IMR-90 (cell line): ENCODE data around the gene D2HGDH. TPM values are rescaled to one million over a fixed set of nuclear protein-coding genes. Genes with fewer than 3 reads are reported as not detected.
"Not testable (repeated sequence)": the region's sequence is repeated elsewhere in the genome, so short reads cannot be mapped to it uniquely, and the experiment has no call there.

ENCODE experiments used
- ATAC-seq: fragments of 200-7000 bp; cut with Tn5 transposase; 2 replicates; pipeline ENCODE4 v1.9.1; 2020; ENCODE audit warnings: low read depth, mild to moderate bottlenecking, moderate library complexity
- BruUV-seq: library from RNA; stranded (reverse); fragments of 400-500 nt; replicated peaks from 2 replicates; lab custom pipeline; 2021; lab: Mats Ljungman, UMichigan
- CTCF ChIA-PET: fragments of 300-600 bp; formaldehyde crosslinking; extraction: SDS; loops from one replicate; lab custom pipeline; 2021; ENCODE audit warnings: antibody characterized with exemption; lab: Yijun Ruan, JAX
- POLR2A ChIA-PET: fragments of 300-600 bp; sonication (Branson Sonifier 250); formaldehyde crosslinking; loops from one replicate; lab custom pipeline; 2022; ENCODE audit warnings: antibody characterized with exemption; ENCODE audit not compliant: unreplicated experiment; lab: Charles Lee
- DNase-seq: peaks from one replicate; pipeline ENCODE4 v3.0.0; 2013
- H2AFZ ChIP-seq: replicated peaks from 2 replicates; pipeline ENCODE3; 2013; ENCODE audit warnings: low read length, mild to moderate bottlenecking; ENCODE audit not compliant: poor library complexity
- H2AK5ac ChIP-seq: 2 replicates; pipeline ENCODE4 v1.6.1; 2013; ENCODE audit warnings: low read depth, low read length, inconsistent platforms
- H2AK9ac ChIP-seq: replicated peaks from 2 replicates; pipeline ENCODE3; 2013; ENCODE audit warnings: mild to moderate bottlenecking, low read depth, low read length, moderate library complexity; ENCODE audit not compliant: poor library complexity
- H2BK120ac ChIP-seq: 2 replicates; pipeline ENCODE4 v1.6.1; 2013; ENCODE audit warnings: low read depth, low read length, inconsistent platforms
- H2BK15ac ChIP-seq: 3 replicates; pipeline ENCODE4 v1.6.1; 2013; ENCODE audit warnings: low read depth, low read length, inconsistent platforms
- H2BK20ac ChIP-seq: 2 replicates; pipeline ENCODE4 v1.6.1; 2013; ENCODE audit warnings: low read depth, mild to moderate bottlenecking, inconsistent platforms, low read length, moderate library complexity
- H2BK5ac ChIP-seq: 2 replicates; pipeline ENCODE4 v1.6.1; 2013; ENCODE audit warnings: mild to moderate bottlenecking, low read depth, low read length, inconsistent platforms; ENCODE audit not compliant: poor library complexity, severe bottlenecking
- H3K14ac ChIP-seq: replicated peaks from 2 replicates; pipeline ENCODE4 v1.6.1; 2013; ENCODE audit warnings: low read depth, low read length, inconsistent platforms
- H3K18ac ChIP-seq: 2 replicates; pipeline ENCODE4 v1.6.1; 2013; ENCODE audit warnings: low read depth, low read length, control low read depth
- H3K23ac ChIP-seq: 2 replicates; pipeline ENCODE4 v1.6.1; 2013; ENCODE audit warnings: low read depth, low read length, inconsistent platforms
- H3K27ac ChIP-seq: 2 replicates; pipeline ENCODE4 v1.5.1; 2013; ENCODE audit warnings: mild to moderate bottlenecking, control low read depth, low read length; ENCODE audit not compliant: insufficient read depth
- H3K27me3 ChIP-seq: 2 replicates; pipeline ENCODE4 v1.6.1; 2013; ENCODE audit warnings: low read length; ENCODE audit not compliant: control insufficient read depth, insufficient read depth
- H3K36me3 ChIP-seq: 2 replicates; pipeline ENCODE4 v1.6.1; 2013; ENCODE audit warnings: low read length, mixed read lengths; ENCODE audit not compliant: control insufficient read depth, insufficient read depth
- H3K4ac ChIP-seq: 2 replicates; pipeline ENCODE4 v1.6.1; 2013; ENCODE audit warnings: low read depth, low read length, inconsistent platforms
- H3K4me1 ChIP-seq: 2 replicates; pipeline ENCODE4 v1.6.1; 2013; ENCODE audit warnings: low read length, mixed read lengths; ENCODE audit not compliant: control insufficient read depth, insufficient read depth
- H3K4me2 ChIP-seq: 2 replicates; pipeline ENCODE4 v1.6.1; 2013; ENCODE audit warnings: low read depth, mild to moderate bottlenecking, control low read depth, low read length, moderate library complexity
- H3K4me3 ChIP-seq: 2 replicates; pipeline ENCODE4 v1.5.1; 2013; ENCODE audit warnings: low read depth, mild to moderate bottlenecking, control low read depth, low read length, moderate library complexity; ENCODE audit not compliant: insufficient read depth
- H3K56ac ChIP-seq: 2 replicates; pipeline ENCODE4 v1.6.1; 2013; ENCODE audit warnings: low read length, inconsistent platforms; ENCODE audit not compliant: insufficient read depth; ENCODE audit errors: extremely low read depth
- H3K79me1 ChIP-seq, 2 experiments: 2 replicates each; pipeline ENCODE4 v1.6.1; 2013; ENCODE audit warnings: low read length in 2 of 2, inconsistent platforms in 1 of 2, low read depth in 1 of 2
- H3K9ac ChIP-seq: 2 replicates; pipeline ENCODE4 v1.6.1; 2013; ENCODE audit warnings: low read depth, low read length, control low read depth
- H3K9me1 ChIP-seq: 2 replicates; pipeline ENCODE4 v1.6.1; 2013; ENCODE audit warnings: low read length, inconsistent platforms; ENCODE audit not compliant: insufficient read depth
- H3K9me3 ChIP-seq: 2 replicates; pipeline ENCODE4 v1.6.1; 2013; ENCODE audit warnings: low read length; ENCODE audit not compliant: control insufficient read depth, insufficient read depth
- H4K20me1 ChIP-seq: 2 replicates; pipeline ENCODE4 v1.6.1; 2013; ENCODE audit warnings: low read length, inconsistent platforms; ENCODE audit not compliant: insufficient read depth
- H4K5ac ChIP-seq: 2 replicates; pipeline ENCODE4 v1.6.1; 2013; ENCODE audit warnings: mild to moderate bottlenecking, low read depth, low read length, control low read depth
- H4K8ac ChIP-seq, 2 experiments: 2 replicates each; pipeline ENCODE4 v1.6.1; 2013; ENCODE audit warnings: low read depth in 2 of 2, low read length in 2 of 2, control low read depth in 1 of 2, inconsistent platforms in 1 of 2
- H4K91ac ChIP-seq: 2 replicates; pipeline ENCODE4 v1.6.1; 2013; ENCODE audit warnings: low read depth, low read length, inconsistent platforms; ENCODE audit not compliant: insufficient read depth
- WGBS, 2 experiments: methylation state at CpG; one replicate each; pipeline versions ENCODE4 v1.1.5 to v1.1.7; 2013; ENCODE audit warnings: missing lambda C conversion rate in 2 of 2; ENCODE audit not compliant: insufficient read length in 1 of 2; ENCODE audit errors: extremely low coverage in 2 of 2; 5-methylcytosine and 5-hydroxymethylcytosine counted together
- dilution Hi-C: fragments of 300-500 bp; cut with HindIII; formaldehyde crosslinking; loops from one replicate; pipeline ENCODE4 v1.14.3; 2018; ENCODE audit warnings: low sequenced_read_pairs; ENCODE audit not compliant: unreplicated experiment
- in situ Hi-C: fragments of 300-500 bp; cut with MboI; formaldehyde crosslinking; loops from 3 replicates; pipeline ENCODE4 v1.14.3; 2019; ENCODE audit warnings: low sequenced_read_pairs, inconsistent platforms, mixed read lengths
- intact Hi-C: fragments of 100-400 bp; cut with micrococcal nuclease; formaldehyde crosslinking; loops from 2 replicates; pipeline ENCODE4 v1.10.0; 2022
- polyA plus RNA-seq, 3 experiments: library from polyadenylated mRNA; depleted of rRNA; stranded (reverse); fragments of >200 nt; gene quantifications; 2 replicates each; pipeline ENCODE4 v1.2.3, GENCODE V29; 2012; ENCODE audit warnings: low replicate concordance in 1 of 3
- total RNA-seq: library from RNA; depleted of rRNA; stranded (reverse); fragments of >200 nt; gene quantifications from 2 replicates; pipeline ENCODE4 v1.2.3, GENCODE V29; 2012

The D2HGDH gene
- total and polyA plus RNA-seq, 2 of the 4 experiments (the other 2 are of a cell fraction): 6.3 to 22.1 TPM

GRCh38 chr2:241782053-241782452 is 47.6 kb downstream of the D2HGDH start:
- H3K36me3 ChIP-seq, H3K4me2 ChIP-seq, H3K27ac ChIP-seq, BruUV-seq, H2AK9ac ChIP-seq, ATAC-seq, H4K20me1 ChIP-seq, H3K4me3 ChIP-seq, intact Hi-C loops, in situ Hi-C loops, H2BK20ac ChIP-seq, DNase-seq, H4K8ac ChIP-seq, H3K4ac ChIP-seq, dilution Hi-C loops, H2BK15ac ChIP-seq, H4K91ac ChIP-seq, H3K9me1 ChIP-seq, H3K9me3 ChIP-seq, H3K23ac ChIP-seq, POLR2A ChIA-PET, H2BK120ac ChIP-seq, H3K18ac ChIP-seq, H3K27me3 ChIP-seq, H2AFZ ChIP-seq, H2AK5ac ChIP-seq, H3K79me1 ChIP-seq, H3K14ac ChIP-seq, H4K5ac ChIP-seq, H3K9ac ChIP-seq, H2BK5ac ChIP-seq, H3K56ac ChIP-seq, H3K4me1 ChIP-seq: not testable (repeated sequence)
- WGBS, 2 experiments: no CpG with 5 or more reads among the region's 3 CpGs
- CTCF ChIA-PET: interaction anchor here (0.6 kb wide), 1 partner anchor 48 kb away, joined by 3 read pairs; the partner anchor contains the start of gene D2HGDH
